ENCODE results near the gene ARMC6.

DNA sequence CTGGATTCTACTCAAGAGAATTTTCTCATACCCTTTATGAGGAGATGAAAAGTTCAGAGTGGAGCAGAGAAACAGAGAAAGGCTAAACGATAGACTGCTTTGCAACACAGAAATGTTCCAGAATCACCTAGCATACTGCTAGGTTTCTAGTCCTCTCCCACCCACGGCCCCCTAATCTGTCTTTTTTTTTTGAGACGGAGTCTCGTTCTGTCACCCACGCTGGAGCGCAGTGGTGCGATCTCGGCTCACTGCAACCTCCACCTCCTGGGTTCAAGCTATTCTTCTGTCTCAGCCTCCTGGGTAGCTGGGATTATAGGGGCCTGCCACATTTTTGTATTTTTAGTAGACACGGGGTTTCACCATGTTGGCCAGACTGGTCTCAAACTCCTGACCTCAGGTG lies 4.9 kb upstream of the ARMC6 start:
- TF ChIP-seq, protein P1, sequence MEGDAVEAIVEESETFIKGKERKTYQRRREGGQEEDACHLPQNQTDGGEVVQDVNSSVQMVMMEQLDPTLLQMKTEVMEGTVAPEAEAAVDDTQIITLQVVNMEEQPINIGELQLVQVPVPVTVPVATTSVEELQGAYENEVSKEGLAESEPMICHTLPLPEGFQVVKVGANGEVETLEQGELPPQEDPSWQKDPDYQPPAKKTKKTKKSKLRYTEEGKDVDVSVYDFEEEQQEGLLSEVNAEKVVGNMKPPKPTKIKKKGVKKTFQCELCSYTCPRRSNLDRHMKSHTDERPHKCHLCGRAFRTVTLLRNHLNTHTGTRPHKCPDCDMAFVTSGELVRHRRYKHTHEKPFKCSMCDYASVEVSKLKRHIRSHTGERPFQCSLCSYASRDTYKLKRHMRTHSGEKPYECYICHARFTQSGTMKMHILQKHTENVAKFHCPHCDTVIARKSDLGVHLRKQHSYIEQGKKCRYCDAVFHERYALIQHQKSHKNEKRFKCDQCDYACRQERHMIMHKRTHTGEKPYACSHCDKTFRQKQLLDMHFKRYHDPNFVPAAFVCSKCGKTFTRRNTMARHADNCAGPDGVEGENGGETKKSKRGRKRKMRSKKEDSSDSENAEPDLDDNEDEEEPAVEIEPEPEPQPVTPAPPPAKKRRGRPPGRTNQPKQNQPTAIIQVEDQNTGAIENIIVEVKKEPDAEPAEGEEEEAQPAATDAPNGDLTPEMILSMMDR (IDR thresholded peaks at IDR 0.05), result no peak
- TF ChIP-seq POLR2AphosphoS5 (IDR thresholded peaks at IDR 0.05), result no peak

Data from gastroesophageal sphincter (tissue), 3 donors.